ENCODE data around the gene FBXO41.

DNA sequence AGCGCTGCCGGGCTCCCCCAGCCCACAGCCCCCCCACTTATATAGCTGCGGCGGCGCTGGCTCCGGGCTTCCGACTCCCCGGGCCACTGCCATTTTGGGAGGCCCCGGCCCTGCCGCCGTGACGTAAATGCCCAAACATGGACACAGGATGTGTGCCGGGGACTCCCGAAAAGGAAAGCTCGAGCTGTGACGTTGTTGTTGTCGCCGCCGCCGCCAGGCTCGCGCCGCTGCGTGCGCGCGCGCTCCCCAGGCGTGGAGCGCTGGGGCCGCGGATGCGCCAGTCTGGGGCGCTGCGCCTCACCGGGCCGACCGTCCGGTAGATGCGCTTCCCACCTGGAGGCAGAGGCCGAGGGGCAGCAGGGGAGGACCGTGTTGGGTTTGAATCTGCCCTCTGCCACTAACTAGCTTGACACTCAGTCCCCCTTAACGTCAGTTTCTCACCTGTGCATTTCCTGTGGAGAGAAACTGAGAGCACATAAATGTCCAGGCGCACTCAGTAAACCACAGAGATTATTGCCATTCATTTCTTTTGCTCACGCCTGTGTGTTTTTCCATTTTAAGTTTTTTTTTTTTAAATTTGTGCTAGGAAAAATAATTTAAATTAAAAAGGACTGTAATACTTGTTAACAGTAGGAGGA lies 9.4 kb upstream of the FBXO41 start, which contains the start of gene EGR4:
- TF ChIP-seq, protein P1, sequence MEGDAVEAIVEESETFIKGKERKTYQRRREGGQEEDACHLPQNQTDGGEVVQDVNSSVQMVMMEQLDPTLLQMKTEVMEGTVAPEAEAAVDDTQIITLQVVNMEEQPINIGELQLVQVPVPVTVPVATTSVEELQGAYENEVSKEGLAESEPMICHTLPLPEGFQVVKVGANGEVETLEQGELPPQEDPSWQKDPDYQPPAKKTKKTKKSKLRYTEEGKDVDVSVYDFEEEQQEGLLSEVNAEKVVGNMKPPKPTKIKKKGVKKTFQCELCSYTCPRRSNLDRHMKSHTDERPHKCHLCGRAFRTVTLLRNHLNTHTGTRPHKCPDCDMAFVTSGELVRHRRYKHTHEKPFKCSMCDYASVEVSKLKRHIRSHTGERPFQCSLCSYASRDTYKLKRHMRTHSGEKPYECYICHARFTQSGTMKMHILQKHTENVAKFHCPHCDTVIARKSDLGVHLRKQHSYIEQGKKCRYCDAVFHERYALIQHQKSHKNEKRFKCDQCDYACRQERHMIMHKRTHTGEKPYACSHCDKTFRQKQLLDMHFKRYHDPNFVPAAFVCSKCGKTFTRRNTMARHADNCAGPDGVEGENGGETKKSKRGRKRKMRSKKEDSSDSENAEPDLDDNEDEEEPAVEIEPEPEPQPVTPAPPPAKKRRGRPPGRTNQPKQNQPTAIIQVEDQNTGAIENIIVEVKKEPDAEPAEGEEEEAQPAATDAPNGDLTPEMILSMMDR (tag by site-specific recombination; IDR thresholded peaks at IDR 0.05): 0 out of 2 replicates have a peak, but pooled peaks have one; percentile 10
- no peak for TF ChIP-seq ZNF707 (tag by site-specific recombination; IDR thresholded peaks at IDR 0.05)

All from HEK293 (cell line).